Hematopoietic multipotent progenitor cell treated with erythropoietin and hydrocortisone succinate and interleukin-3 and kit ligand, for 4 days (in vitro differentiated cells): ENCODE results near the gene TNFRSF17.

Experiments used
- DNase-seq: peaks from one replicate; pipeline ENCODE4 v3.0.0-alpha.2; 2015

TNFRSF17 gene

DNA sequence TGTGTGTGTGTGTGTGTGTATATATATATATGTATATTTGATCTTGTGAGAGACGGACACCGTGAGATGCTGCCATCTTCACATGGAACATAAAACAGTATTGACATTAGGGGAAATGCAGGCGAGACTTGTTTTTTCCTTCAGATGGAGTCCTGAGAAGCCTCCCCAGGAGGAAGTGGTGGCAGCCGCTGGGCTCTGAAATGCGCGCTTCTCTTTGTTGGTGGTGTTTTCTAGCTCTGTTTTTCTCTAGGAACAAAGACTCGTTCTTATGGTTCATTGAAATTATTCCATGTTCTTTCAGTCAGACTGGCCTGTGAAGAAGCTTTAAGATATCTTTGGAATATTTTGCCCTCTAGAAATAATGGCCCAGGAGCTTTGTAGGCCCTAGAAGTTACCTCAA, 44.5 kb downstream of the TNFRSF17 start:
- DNase-seq: no peak

DNA sequence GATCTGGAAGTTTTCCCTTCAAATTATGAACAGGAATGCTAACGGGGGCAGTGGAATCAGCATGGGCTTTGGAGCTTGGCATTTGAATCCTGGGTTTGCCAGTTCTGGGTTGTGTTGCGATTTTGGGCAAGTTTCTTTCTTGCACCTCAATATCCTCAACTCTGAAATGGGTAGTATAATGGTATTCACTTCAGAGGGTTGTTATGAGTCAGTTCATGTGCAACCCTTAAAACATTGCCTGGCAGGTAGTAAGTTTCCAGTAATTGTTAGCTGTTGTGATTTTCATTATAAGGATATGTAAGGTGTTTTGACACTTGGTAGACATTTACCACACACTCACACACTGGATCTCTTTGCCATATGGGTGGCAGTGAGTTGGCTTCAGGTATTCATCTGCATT, 44.9 kb downstream of the TNFRSF17 start:
- DNase-seq: no peak

DNA sequence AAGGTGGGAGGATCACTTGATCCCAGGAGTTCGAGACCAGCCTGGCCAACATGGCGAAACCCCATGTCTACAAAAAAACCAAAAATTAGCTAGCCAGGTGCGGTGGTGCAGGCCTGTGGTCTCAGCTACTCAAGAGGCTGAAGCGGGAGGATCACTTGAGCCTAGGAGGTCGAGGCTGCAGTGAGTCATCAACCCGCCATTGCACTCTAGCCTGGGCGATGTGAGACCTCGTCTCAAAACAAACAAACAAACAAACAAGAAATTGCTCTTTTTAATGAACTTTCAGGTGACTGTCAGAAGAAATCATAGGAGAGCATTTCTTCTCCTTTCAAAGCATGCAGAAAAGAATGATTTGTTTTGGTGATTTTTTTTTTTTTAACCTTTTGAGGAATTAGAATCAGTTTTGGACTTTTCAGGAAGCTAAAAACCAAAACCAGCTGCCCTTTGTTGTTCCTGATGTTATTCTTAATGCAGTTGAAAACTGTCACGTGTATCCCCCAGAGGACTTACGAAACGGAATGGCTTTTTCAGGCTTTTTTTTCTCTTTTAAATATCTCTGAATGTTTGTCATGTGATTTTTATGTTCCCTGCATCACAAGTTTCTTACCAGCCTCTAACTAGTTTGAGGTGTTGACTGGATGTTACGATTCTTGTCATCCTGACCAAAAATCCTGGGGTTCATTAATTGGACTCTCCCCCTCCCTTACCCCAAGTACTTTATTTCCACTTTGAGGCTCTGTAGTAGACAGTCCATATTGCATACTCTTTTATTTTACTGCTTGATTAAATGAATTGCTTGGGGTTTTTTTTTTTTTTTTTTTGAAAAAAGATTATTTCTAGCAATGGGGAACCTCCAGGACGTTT, 45.6 kb downstream of the TNFRSF17 start:
- DNase-seq: peak; percentile 63

- DNase-seq: peak; percentile 61
Measured at GRCh38 chr16:12011565-12011964, 46.6 kb downstream of the TNFRSF17 start.

DNA sequence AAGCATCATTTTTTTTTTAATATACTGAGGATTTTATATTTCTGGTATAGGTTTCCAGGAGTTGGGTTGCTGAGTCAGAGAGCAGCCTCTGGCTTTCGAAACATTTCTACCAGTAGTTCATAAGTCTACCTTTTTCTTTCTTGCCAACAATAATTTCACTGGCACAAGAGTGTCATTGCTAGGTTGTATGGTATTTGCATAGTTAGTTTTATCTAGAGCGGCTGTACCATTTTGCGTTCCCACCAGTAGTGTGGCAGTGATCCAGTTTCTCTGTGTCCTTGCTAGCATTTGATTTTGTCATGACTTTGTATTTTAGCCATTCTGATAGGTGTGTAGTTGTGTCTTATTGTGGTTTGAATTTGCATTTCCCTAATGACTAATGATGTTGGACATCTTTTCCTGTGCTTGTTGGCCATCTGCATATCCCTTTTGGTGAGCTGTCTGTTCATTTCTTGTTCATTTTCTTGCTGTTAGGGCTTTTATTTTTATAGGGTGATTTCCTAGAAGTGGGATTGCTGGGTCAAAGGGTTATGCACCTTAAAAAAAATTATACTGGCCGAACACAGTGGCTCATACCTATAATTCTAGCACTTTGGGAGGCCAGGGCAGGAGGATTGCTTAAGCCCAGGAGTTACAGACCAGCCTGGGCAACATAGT, 51.4 kb downstream of the TNFRSF17 start:
- DNase-seq: no peak

DNA sequence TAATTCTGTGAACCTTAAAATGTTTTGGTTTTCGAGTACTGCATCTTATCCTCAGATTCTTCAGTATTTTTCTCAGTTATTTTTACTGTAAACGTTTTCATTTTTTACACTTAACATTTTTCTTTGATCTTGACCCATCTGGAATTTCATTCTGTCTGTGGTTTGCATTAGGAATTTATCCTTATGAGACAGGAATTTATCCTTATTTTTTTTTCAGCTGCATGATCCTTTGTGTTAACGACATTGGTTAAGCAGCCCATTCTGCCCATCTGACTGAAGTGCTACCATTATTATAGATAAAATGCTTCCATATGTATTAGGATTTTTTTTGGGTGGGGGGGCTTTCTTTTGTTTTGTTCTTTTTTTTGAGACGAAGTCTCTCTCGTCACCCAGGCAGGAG, 52.5 kb downstream of the TNFRSF17 start:
- DNase-seq: no peak
